GM12892 (cell line): ENCODE results near the gene MT1M.

Source experiments
- POLR2A ChIP-seq: IDR thresholded peaks from 2 replicates; pipeline ENCODE4 v1.6.1; 2011; ENCODE audit warnings: low read depth, low read length, control low read depth
- TAF1 ChIP-seq: IDR thresholded peaks from 2 replicates; pipeline ENCODE4 v1.6.1; 2011; ENCODE audit warnings: low read depth, mild to moderate bottlenecking, control low read depth, low read length, borderline replicate concordance

GRCh38 chr16:56649820-56650219, 17.4 kb downstream of the MT1M start:
- TF ChIP-seq POLR2A, result no peak
- no peak for TF ChIP-seq TAF1
